GM23338 (cell line): ENCODE measurements around the gene IRS1.

Source experiments
- CREB1 ChIP-seq: fragments of 250-450 bp; sonication (Bioruptor Pico); IDR thresholded peaks from 2 replicates; pipeline ENCODE4 v1.5.0; 2020; ENCODE audit warnings: low read depth, mild to moderate bottlenecking, moderate library complexity
- CTCF ChIP-seq, 2 experiments: fragments of 200-600 bp in 1 of 2; sonication (generic) in 1 of 2; conservative IDR thresholded peaks; 2 replicates each; pipeline versions ENCODE4 v1.5.1 to v1.6.1; 2016 to 2017; ENCODE audit warnings: antibody characterized with exemption in 2 of 2, low read depth in 2 of 2, mild to moderate bottlenecking in 2 of 2, moderate library complexity in 1 of 2
- EZH2 ChIP-seq: fragments of 200-600 bp; sonication (generic); IDR thresholded peaks from one replicate; pipeline ENCODE4 v1.8.0; 2017; ENCODE audit warnings: antibody characterized with exemption, mild to moderate bottlenecking, low read depth; ENCODE audit not compliant: unreplicated experiment
- EZH2phosphoT487 ChIP-seq: fragments of 200-600 bp; sonication (generic); IDR thresholded peaks from one replicate; pipeline ENCODE4 v1.8.1; 2018; ENCODE audit warnings: antibody characterized with exemption; ENCODE audit not compliant: unreplicated experiment
- POLR2AphosphoS5 ChIP-seq: IDR thresholded peaks from 2 replicates; pipeline ENCODE4 v1.6.1; 2016; ENCODE audit warnings: antibody characterized with exemption, low read depth
- STAT1 ChIP-seq: IDR thresholded peaks from one replicate; pipeline ENCODE4 v1.6.1; 2016; ENCODE audit warnings: antibody characterized with exemption; ENCODE audit not compliant: unreplicated experiment
- ZNF114 ChIP-seq: fragments of 250-450 bp; sonication (Bioruptor Pico); IDR thresholded peaks from 2 replicates; pipeline ENCODE4 v1.5.0; 2020; ENCODE audit warnings: mild to moderate bottlenecking, moderate library complexity
- TF ChIP-seq, protein P1 (sequence below): IDR thresholded peaks from 2 replicates; pipeline ENCODE4 v1.6.1; 2016; ENCODE audit warnings: antibody characterized with exemption
- TF ChIP-seq, protein P2 (sequence below): IDR thresholded peaks from one replicate; pipeline ENCODE4 v1.6.1; 2018; ENCODE audit warnings: antibody characterized with exemption; ENCODE audit not compliant: unreplicated experiment

DNA sequence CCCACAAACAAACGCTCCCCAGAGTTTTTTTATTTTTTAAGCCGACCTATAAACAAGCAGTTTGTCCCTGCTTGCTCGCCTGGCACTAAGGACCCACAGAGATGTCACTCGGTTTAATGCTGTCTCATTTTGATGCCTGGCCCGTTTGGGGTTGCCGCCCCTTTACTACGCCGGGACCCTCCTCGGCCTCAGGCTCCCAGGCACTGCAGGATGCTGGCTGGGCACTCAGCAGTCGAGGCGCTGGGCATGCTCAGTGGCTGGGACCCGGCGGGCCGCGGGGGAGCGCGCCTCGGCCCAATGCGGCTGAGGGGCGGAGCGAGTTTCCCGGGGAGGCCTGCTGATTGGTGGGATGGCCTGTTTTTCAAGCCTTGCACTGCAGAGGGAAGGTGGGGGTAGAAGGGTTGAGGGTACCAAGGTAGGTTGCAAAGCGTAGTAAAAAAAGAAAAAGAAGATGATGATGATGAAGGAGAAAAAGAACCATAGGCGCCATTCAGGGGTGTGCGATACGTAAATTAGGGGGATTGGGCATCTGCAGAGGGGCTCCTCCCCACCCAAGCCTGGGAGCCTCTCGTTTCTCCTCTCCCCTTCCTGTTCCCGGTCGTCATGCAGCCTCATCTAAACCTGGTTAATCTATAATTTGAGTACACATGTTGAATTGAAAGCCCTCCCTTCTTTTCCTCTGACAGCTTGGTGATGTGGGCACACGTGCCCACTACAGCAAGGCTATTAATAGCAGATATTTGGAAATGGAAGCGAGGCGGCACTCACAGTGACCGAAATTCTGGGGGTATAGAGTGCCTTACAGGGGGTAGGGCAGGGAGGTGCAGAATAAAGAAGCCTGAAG lies 1.5 kb upstream of the IRS1 start:
- TF ChIP-seq CTCF (conservative IDR thresholded peaks at IDR 0.05; ENCODE audit: low read depth in 2 of 2) (no peak), STAT1 (no peak), EZH2 (no peak), EZH2phosphoT487 (no peak), POLR2AphosphoS5 (peak; percentile 79), CREB1 (CRISPR knock-in tag) (peak; percentile 45), ZNF114 (CRISPR knock-in tag) (no peak)
- TF ChIP-seq, protein P1, sequence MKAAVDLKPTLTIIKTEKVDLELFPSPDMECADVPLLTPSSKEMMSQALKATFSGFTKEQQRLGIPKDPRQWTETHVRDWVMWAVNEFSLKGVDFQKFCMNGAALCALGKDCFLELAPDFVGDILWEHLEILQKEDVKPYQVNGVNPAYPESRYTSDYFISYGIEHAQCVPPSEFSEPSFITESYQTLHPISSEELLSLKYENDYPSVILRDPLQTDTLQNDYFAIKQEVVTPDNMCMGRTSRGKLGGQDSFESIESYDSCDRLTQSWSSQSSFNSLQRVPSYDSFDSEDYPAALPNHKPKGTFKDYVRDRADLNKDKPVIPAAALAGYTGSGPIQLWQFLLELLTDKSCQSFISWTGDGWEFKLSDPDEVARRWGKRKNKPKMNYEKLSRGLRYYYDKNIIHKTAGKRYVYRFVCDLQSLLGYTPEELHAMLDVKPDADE = no peak
- TF ChIP-seq, protein P2, sequence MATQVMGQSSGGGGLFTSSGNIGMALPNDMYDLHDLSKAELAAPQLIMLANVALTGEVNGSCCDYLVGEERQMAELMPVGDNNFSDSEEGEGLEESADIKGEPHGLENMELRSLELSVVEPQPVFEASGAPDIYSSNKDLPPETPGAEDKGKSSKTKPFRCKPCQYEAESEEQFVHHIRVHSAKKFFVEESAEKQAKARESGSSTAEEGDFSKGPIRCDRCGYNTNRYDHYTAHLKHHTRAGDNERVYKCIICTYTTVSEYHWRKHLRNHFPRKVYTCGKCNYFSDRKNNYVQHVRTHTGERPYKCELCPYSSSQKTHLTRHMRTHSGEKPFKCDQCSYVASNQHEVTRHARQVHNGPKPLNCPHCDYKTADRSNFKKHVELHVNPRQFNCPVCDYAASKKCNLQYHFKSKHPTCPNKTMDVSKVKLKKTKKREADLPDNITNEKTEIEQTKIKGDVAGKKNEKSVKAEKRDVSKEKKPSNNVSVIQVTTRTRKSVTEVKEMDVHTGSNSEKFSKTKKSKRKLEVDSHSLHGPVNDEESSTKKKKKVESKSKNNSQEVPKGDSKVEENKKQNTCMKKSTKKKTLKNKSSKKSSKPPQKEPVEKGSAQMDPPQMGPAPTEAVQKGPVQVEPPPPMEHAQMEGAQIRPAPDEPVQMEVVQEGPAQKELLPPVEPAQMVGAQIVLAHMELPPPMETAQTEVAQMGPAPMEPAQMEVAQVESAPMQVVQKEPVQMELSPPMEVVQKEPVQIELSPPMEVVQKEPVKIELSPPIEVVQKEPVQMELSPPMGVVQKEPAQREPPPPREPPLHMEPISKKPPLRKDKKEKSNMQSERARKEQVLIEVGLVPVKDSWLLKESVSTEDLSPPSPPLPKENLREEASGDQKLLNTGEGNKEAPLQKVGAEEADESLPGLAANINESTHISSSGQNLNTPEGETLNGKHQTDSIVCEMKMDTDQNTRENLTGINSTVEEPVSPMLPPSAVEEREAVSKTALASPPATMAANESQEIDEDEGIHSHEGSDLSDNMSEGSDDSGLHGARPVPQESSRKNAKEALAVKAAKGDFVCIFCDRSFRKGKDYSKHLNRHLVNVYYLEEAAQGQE = no peak
